B cell (primary cell): Measurements from ENCODE around the gene USP2.

Source experiments
- CTCF ChIP-seq: fragments of 200-600 bp; IDR thresholded peaks from one replicate; pipeline ENCODE4 v1.8.0; 2022; ENCODE audit warnings: antibody characterized with exemption, mild to moderate bottlenecking
- EZH2 ChIP-seq: IDR thresholded peaks from 2 replicates; pipeline ENCODE4 v1.6.1; 2012; ENCODE audit warnings: borderline replicate concordance, low read depth, mild to moderate bottlenecking, moderate library complexity, low read length; ENCODE audit not compliant: insufficient read depth, poor library complexity, severe bottlenecking

- TF ChIP-seq CTCF: peak; percentile 47
- no peak for TF ChIP-seq EZH2
Observed at GRCh38 chr11:119389611-119390254, 8.2 kb upstream of the USP2 start.
